GM18519 (cell line): ENCODE measurements around the gene CENPT.
"Not testable (repeated sequence)": the region's sequence is repeated elsewhere in the genome, so short reads cannot be mapped to it uniquely, and the experiment has no call there.

ENCODE experiments used
- ATAC-seq: cut with Tn5 transposase; IDR thresholded peaks from one replicate; pipeline ENCODE4 v1.9.1; 2021; ENCODE audit warnings: mild to moderate bottlenecking, moderate library complexity; ENCODE audit not compliant: unreplicated experiment, low FRiP score

Gene CENPT

DNA sequence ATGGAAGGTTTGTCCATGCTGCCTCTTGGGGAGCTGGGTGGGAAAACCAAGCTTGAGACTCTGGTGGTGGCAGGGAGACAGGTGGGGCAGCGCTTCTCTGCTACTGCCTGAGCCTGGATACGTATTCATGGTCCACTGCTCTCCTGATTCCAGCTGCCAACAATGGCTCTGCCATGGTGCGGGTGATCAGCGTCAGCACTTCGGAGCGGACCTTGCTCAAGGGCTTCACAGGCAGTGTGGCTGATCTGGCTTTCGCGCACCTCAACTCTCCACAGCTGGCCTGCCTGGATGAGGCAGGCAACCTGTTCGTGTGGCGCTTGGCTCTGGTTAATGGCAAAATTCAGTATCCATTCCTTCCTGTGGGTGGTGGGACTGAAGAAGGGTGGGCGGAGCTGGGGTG lies 29.6 kb upstream of the CENPT start:
- ATAC-seq: no peak

DNA sequence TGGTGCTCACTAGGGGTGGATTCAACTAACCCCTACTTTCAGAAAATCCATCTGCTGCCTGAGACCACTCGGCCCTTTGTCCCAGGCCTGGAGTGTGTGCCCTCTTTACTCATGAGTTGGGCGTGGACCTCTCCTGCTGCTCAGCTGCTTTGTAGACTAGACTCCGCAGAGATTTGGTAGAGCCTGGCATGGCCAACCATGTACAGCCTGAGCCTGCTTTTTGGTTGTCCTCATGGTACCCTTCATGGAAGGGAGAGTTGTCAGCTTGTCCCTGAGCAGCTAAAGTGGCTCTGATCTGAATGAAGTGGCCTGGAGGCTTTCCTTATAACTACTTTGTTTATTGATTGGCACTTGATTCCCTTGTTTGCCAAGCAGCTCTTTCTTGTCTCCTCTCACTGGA lies 26.9 kb upstream of the CENPT start:
- ATAC-seq: no peak

DNA sequence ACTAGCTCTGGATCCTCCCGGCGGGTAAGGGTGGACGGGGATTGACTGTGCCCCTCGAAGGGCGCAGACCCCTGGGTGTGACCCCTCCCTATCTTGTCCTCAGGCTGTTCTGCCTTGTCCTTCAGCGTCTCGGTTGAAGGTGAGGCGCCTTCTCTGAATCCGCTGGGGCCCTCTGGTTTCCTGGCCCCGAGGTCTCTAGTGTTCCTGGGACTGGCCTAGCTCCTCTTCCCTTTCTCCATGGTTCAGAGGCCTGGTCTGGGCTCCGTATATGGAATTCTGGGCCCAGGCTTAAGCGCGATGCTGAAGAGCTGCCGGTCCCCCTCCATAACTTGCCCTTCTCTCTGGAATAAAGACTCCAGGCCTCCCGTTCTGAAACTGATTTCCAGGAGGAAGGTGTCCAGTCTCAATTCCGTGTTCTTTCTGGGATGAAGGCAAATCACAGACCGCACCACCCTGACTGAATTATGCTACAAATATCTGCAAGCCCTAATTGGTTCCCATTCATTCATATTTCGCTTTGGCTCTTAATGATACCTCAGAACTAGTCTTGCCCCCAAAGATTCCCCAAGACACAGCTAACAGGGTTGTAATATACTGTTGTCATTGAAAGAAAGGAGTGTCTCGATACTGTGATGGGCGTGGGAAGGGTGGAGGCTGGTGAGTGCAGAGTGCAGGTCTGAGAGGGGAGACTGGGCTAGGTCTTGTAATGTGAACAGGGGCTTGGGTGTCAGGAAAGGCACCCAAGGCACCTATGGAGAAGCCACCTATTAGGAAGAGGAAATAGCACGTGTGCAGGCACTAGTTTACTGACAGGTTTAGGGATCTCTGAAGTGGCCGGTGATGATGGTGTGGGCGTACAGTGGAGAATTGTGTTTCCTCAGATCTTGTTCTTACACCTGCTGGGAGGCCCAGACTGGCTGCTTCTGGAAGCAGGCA lies 26.2 kb upstream of the CENPT start:
- no peak for ATAC-seq

DNA sequence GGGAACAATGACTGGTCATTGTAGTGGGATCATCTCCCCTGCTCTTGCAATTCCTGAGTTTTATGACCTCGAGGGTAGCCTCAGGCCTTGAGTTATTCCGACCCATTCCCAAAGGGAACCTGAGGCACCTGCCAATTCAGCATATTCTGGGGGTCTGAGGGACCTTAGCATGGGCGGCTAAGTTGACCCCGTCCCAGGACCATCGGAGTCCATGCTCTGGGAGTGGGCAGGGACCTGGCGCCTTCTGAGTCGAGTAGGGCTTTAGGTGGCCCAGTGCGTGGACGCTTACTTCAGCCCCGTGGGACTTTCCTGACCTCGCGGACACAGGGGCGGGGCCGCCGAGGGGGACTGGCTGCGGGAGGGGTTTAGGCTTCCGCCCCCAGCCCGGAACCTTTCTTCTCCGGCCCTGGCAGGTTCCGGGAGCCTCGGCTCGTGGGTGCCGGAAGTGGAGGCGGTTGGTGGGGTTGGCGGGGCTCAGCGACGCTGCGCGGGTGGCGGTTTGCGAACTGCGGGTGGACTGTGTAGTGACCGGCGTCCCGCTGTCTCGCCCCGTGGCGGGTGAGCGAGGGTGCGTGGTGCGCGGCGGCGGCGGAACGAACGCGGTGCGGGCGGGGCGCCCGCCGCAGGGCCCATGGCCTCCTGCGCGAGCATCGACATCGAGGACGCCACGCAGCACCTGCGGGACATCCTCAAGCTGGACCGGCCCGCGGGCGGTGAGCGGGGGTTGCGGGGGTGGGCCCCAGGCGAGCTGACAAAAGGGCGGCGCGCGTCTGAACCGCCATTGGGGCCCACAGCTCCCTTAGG lies 25.3 kb upstream of the CENPT start, which contains the start of gene EDC4:
Gene EDC4 (plus strand): TSS at position 422 of the 804 bp plus-strand sequence. CDS start 210 bp downstream, at position 632.
- no peak for ATAC-seq

DNA sequence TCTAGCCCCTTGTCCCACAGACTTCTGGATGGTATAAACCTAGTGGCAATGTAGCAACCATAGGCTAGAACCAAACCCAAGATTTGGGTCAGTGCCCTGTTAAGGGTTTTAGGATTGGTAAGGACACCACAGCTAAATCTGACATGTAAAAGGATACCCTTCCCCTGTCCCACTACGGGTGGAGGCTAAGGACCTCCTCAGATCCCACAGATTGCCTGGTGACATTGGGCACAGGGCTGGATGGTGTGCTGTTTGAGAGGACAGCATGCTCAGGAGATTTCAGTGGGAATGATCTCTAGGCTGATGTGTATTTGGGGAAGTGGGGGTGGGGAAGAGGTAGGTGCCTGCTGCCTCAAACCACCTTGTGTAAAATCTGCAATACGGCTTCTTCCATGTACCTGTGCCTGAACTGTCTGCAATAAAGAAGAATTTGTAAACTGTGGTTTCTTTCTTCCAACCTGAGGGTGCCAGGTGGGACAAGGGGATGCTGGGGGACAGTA lies 24.7 kb upstream of the CENPT start:
- ATAC-seq: no peak

DNA sequence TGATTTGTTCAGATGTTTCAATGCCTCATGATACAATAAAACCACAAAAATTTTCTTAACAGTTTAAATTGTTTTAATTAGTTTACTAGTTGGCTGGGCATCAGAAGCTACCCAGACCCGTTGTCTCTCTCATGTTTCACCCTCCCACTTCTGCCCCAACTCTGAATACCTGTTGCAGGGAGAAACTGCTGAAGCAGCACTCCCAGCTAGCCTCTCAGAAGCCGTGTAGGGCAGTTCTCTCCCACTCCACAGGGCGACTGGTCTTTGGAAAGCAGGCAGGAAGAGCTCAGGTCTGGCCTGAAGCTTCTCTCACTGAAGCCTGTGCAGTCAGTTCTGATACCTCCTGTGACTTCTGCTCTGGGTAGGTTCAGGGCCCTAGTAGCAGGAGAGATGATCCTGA lies 23.8 kb upstream of the CENPT start:
- ATAC-seq: no peak

DNA sequence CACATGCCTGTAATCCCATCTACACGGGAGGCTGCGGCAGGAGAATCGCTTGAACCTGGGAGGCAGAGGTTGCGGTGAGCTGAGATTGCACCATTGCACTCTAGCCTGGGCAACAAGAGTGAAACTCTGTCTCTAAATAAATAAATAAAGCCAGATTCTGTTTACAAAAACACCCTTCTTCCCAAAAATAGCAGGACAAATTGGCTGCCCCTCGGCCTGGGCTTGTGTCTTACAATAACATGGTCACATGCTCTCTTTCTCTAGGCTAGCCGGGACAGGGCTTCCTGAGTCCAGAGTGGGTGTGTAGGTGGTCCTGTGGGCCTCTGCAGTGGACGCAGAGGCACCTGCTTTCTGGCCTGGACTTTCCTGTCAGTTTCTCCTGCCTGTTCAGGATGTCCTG lies 22.2 kb upstream of the CENPT start:
- ATAC-seq: no peak

DNA sequence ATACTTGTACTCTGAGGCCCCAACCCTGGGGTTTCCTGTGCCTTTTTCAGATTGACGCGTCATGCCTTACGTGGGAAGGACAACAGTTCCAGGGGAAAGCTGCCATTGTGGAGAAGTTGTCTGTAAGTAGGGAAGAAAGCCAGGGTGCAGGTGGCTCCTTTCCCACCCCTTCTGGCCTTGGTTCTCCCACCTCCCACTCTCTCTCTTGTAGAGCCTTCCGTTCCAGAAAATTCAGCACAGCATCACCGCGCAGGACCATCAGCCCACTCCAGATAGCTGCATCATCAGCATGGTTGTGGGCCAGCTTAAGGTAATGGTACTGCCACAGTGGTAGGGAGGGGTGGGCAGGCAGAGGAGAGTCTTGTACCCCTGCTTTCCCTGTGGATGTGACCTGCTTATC lies 20.8 kb upstream of the CENPT start:
- ATAC-seq: no peak

DNA sequence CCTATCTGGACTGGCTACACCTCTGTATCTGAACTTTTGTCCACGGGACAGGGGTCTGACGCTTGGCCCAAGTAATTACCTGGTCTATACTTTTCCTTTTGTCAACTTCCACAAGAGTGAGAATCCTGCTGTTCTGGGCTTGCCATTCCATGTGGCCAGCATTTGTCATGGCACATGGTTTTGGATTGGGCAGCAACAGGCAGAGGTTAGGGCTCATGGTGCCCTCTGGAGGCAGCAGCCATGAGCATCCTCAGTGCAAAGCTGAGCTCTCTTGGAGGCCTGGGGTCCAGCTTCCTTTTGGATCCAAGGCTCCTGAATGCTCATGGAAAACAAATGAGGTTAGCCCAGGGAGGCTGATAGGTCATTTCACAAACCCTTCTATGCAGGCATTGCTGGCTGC lies 17.8 kb upstream of the CENPT start:
- no peak for ATAC-seq

DNA sequence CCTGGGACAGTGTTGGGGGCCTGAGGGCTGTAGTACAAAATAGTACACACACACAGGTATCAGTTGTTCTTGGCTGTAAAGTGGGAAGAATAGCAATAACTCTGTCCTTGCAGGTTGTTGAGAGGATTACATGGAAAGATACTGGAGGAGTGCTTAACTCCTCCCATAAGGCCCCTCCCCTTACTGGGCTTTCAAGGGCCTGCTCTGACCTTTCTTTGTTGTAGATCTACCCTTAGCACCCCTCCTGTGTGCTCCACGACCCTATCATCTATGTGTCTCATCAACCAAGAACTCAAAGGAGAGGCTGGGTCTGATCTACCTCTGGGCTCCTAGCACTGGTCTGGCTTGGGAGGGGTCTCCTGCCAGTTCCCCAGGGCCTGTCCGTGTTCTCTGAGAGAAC lies 17.1 kb upstream of the CENPT start:
- ATAC-seq: no peak

DNA sequence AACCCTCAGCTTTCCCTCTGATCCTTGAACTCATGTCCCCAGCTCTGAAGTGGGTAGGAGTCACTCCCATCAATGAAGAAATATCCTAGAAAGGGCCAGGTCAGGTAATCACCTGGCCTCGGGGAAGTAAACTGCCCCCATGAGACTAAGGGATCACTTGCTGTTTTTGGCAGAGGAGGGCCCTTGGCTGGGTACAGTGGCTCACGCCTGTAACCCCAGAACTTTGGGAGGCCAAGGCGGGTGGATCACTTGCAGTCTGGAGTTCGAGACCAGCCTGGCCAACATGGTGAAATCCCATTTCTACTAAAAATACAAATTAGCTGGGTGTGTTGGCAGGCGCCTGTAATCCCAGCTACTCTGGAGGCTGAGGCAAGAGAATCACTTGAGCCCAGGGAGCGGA lies 16.6 kb upstream of the CENPT start:
- ATAC-seq: not testable (repeated sequence)

DNA sequence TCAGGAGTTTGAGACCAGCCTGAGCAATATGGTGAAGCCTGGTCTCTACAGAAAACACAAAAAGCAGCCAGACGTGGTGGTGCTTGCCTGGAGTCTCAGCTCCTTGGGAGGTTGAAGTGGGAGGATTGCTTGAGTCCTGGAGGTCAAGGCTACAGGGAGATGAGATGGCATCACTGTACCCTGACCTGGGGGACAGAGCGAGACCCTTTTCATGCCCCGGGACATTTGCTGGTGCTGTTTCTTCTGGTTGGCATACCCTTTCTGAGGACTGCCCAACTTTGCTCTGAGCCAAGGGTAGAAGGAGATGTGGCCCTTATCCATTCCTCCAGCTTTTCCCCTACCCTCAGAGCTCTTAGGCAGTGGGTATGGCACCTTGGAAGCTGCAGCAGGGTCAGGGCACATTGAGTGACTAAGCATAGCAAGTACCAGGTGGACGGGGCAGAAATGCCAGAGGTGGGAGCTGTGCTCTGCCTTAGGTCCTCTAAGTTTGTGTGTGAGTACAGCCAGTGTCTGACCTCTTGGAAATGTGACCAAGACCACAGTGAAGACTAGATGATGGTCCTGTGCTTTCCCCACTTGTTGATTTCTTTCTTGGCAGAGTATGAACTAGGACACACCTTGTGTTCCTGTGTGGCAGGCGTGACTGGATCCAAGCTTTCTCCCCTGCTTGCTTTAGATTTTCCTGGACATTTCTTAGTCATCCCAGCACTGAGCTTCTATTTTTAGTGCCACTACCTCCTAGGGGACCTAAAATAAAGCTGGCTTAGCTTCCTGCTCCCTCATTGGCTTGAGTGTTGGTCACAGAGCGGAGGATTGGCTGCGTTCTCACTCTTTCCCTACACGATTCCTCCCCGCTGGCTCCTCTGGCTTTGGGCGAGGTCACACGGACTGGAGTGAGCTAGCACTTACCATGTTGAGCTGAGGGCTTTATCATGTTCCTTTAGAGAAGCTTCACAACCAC lies 15.4 kb upstream of the CENPT start:
- no peak for ATAC-seq

DNA sequence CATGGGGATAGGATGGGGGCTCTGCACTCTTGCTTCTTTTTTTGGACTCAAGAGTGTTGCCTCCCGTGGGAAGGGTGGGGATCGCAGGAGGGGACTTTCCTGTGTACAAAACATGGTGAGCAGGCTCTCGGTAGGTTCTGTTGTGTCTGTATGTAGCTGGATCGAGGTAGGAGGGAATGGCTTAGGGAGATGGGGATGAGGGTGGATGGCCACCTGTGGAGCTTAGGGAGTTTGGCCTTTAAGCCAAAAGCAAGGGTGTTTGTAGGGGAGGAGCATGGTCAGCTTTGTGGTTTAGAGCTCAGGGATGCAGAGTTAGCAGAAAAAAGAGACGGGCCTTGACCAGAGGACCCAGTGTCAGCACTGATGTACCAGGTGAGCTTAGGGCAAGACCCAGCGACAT lies 14.4 kb upstream of the CENPT start:
- ATAC-seq: no peak

DNA sequence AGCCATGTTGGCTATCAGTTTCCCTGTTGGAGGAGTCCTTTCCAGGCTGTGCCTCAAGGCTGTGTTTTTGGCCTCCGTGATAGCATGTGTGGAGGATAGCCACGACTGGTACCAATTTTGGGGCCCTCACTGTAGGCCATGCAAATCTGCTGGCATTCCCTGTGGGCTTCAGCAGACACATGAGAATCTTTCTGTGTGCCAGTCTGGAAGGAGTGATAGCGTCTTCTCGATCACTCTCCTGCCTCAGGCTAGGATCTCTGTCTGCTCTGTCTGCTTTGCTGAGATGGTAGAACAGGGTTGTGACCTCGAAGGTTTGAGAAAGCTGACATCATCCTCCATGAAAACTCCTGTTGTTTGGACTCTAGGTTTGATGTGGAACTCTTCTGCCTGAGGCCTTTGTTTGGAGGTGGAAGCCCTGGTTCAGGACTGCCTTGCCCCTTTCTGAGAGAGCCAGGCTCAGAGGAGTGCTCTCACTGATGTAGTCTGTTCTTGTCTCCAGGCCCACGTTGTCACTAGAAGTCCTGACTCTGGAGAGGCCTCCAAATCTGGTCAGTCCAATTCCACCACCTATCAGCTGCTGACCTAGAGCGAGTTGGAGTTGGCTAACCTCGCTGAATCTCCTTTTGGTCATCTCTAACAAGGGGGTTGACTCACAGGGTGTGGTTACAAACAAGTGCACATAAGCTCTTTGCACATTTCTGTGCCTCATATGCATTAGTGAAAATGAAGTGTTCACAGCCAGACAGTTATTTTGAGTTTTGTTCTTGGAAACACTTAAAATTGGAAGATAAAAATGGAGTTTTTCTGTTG lies 13.3 kb upstream of the CENPT start:
- ATAC-seq: no peak

DNA sequence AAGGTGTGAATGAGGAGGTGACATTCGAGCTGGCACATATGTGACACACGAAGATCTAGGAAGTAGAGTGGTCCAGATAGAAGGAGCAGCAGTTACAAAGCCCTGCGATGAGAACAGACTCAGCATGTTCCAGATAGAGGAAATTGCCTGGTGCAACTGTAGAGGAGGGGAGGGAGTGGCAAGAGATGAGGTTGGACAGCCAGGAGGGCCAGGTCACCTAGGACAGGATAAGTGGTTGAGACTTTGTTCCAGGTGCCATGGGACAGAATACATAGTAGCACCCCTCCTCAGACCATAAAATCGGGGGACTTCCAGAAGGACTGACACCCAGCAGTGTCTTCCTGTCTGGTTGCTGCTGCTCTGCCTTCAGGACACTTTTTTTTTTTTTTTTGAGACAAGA lies 11.0 kb upstream of the CENPT start:
- ATAC-seq: no peak

DNA sequence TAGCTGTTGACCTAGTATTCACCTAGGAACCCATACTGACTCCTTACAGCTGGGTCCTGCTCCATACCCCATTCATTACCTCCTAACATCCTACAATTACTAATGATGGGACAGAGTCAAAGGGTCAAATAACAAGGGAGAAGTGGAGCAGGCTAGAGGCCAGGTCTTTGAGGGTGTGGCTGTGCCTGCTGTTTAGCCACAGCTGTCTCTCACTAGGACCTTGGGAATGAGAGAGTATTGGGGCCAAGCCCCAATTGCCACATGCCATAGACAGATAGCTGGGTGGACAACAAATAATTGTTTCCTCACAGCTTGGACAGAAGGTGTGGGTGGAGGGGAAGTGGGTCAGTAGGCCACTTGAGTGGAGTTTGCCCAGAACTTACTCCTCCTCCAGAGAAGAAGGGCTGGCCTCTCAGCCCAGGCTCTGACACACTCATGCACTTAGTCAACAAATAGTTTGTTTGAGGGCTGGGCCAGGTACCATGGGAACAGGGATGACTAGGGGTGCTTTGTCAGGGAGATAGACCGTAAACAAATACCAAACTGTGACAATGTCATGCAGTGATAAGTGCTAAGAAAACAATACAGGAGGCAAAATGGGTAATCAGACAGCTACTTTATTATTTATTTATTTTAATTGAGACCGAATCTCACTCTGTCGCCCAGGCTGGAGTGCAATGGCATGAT lies 10.2 kb upstream of the CENPT start:
- no peak for ATAC-seq

DNA sequence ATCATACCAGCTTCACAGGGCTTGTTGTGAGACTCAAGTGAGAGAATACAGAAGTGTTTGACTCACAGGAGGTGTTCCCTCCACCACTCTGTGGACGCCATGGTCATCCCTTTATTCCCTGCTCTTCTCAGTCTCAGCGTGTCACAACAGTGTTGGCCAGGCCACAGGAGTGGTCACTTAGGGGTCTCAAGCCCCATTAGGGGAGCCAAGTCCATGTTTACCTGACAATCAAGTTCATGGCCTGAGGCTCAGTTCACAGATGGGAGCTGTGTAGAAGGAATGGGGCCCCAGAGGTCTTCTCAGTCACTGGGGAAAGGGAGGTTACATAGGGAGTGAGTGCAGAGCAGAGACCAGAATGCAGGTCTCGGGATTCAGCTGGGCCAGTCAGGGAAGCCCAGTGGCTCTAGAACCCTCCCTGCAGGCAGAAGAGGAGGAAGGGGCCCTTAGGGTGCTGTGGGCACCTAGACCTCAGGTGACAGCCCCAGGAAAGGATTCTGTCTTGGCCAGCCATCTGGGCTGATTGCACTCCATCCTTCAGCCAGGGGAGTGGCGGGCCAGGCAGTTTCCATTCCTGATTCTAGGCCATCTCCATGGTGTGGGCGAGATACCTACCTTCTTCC lies 9.5 kb upstream of the CENPT start:
- ATAC-seq: no peak

DNA sequence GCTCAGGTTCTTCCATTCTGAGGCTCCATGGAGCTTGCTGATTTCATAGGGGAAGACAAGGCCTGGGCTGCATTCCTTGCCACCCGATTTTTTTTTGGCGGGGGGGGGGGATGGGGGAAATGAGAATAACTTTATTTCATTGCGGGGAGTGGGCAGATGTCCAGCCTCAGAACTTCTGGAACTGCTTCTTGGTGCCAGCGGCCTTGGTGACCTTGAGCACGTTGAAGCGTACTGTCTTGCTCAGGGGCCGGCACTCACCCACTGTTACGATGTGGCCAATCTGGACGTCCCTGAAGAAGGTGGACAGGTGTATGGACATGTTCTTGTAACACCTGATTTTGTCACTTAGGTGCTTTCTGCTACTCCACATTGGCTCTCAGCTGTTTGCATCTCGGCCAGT lies 8.3 kb upstream of the CENPT start:
- ATAC-seq: no peak
